Measurements from ENCODE around the gene SDK1. TPM values are rescaled to one million over a fixed set of nuclear protein-coding genes. Genes with fewer than 3 reads are reported as not detected.
"Not testable (repeated sequence)": the region's sequence is repeated elsewhere in the genome, so short reads cannot be mapped to it uniquely, and the experiment has no call there.

SDK1 gene
- polyA plus RNA-seq, 4 donors = 0.27 to 5.0 (median 2.1) TPM; not detected in 1

DNA sequence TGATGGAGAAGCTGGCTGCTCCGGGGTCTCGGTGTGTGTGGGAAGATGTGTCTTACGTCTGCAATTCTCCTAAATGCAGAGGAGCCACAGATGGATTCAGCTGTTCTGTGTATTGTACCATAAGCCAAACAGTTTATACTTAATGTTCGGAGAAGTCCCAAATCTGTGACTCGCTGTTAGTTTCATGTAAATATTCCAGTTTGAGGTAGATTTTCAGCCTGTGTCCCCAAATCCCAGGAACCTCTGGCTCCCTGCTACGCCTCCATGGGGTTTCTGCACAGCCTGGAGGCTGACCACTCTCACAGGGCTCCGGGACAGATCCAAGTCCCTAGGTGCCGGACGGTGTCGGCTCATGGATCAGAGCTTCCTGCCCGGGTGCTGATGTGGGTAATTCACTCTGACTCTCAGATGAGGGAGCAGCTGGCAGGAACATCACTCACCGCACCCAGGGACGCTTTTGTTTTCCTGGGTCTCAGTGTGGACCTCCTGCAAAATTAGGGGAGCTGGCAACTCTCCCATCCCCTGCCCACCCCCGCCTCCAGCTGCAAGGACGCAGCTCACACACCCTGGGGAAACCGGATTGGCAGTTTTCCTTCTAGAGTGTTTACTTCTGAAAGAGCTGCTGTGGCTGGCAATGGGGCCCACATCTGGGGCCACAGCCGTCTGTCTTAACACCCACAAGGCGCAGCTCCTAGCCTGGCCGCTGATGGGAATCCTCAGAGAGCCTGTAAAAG is 960.0 kb downstream of the SDK1 start:
- FAIRE-seq (no peak), DNase-seq (peak in 1 of 2 donors; percentile 37)
- Histone ChIP-seq H3K27me3 (ENCODE audit: control insufficient read depth in 3 of 3, insufficient read depth in 3 of 3, low read length in 3 of 3) (no peaks in the 10 kb centered on the region), H3K9me3 (ENCODE audit: control insufficient read depth in 2 of 2, insufficient read depth in 1 of 2, low read depth in 1 of 2, low read length in 1 of 2) (peaks cover 0 to 5% of the 10 kb centered on the region in 2 donors), H3K27ac (ENCODE audit: low read depth in 1 of 3, low read length in 2 of 3) (peak overlapping the region in 2 of 3 donors; percentile 12 to 26), H3K4me3 (ENCODE audit: low read depth in 1 of 3, low read length in 3 of 3) (no peak overlapping the region), H3K4me1 (ENCODE audit: control insufficient read depth in 3 of 3, insufficient read depth in 2 of 3, low read depth in 1 of 3, low read length in 2 of 3) (no peaks in the 10 kb centered on the region), H3K36me3 (ENCODE audit: control insufficient read depth in 3 of 3, insufficient read depth in 2 of 3, low read depth in 1 of 3, low read length in 3 of 3) (no peaks in the 10 kb centered on the region)
- 49 to 53% (median 52%) methylated on average over 19 of the region's 19 CpGs for WGBS, 3 donors

DNA sequence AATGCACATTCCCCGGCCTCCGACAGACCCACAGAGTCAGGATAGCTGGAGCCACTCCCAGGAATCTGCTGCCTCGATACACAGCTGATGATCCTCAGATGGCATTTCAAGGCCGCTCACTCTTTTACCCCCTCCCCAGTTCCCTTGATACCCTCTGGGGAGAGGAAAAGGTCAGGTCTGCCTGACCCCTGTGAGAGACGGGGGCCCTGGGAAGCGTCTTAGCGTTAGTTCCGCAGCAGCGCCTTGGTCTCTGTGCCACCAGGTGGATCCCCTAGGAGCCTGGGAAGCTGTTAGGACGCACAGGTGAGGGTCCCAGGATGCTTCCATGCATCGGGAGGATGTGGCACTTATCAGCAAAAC is 960.5 kb downstream of the SDK1 start:
- FAIRE-seq = no peak
- peaks cover 0 to 5% of the 10 kb centered on the region in 2 donors for H3K9me3 ChIP-seq (ENCODE audit: control insufficient read depth in 2 of 2, insufficient read depth in 1 of 2, low read depth in 1 of 2, low read length in 1 of 2)
- no peak for DNase-seq
- H3K36me3 ChIP-seq (ENCODE audit: control insufficient read depth in 3 of 3, insufficient read depth in 2 of 3, low read depth in 1 of 3, low read length in 3 of 3) = no peaks in the 10 kb centered on the region
- WGBS, 3 donors = 73 to 80% (median 77%) methylated on average over 11 of the region's 11 CpGs
- H3K27ac ChIP-seq (ENCODE audit: low read depth in 1 of 3, low read length in 2 of 3) = peak overlapping the region in 2 of 3 donors; percentile 26 to 54
- H3K4me3 ChIP-seq (ENCODE audit: low read depth in 1 of 3, low read length in 3 of 3) = no peak overlapping the region
- H3K27me3 ChIP-seq (ENCODE audit: control insufficient read depth in 3 of 3, insufficient read depth in 3 of 3, low read length in 3 of 3) = no peaks in the 10 kb centered on the region
- no peaks in the 10 kb centered on the region for H3K4me1 ChIP-seq (ENCODE audit: control insufficient read depth in 3 of 3, insufficient read depth in 2 of 3, low read depth in 1 of 3, low read length in 2 of 3)

DNA sequence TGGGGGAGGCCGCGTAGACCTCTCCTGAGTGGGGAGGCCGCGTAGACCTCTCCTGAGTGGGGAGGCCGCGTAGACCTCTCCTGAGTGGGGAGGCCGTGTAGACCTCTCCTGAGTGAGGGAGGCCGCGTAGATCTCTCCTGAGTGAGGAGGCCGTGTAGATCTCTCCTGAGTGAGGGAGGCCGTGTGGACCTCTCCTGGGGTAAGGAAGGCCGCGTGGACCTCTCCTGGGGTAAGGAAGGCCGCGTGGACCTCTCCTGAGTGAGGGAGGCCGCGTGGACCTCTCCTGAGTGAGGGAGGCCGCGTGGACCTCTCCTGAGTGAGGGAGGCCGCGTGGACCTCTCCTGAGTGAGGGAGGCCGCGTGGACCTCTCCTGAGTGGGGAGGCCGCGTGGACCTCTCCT is 963.2 kb downstream of the SDK1 start:
- H3K36me3 ChIP-seq (ENCODE audit: control insufficient read depth in 3 of 3, insufficient read depth in 2 of 3, low read depth in 1 of 3, low read length in 3 of 3); H3K9me3 ChIP-seq (ENCODE audit: control insufficient read depth in 2 of 2, insufficient read depth in 1 of 2, low read depth in 1 of 2, low read length in 1 of 2); FAIRE-seq; H3K4me3 ChIP-seq (ENCODE audit: low read depth in 1 of 3, low read length in 3 of 3); DNase-seq; H3K27ac ChIP-seq (ENCODE audit: low read depth in 1 of 3, low read length in 2 of 3); H3K27me3 ChIP-seq (ENCODE audit: control insufficient read depth in 3 of 3, insufficient read depth in 3 of 3, low read length in 3 of 3); H3K4me1 ChIP-seq (ENCODE audit: control insufficient read depth in 3 of 3, insufficient read depth in 2 of 3, low read depth in 1 of 3, low read length in 2 of 3): not testable (repeated sequence)
- 94 to 95% (median 95%) methylated on average over 25 of the region's 25 CpGs for WGBS, 3 donors

DNA sequence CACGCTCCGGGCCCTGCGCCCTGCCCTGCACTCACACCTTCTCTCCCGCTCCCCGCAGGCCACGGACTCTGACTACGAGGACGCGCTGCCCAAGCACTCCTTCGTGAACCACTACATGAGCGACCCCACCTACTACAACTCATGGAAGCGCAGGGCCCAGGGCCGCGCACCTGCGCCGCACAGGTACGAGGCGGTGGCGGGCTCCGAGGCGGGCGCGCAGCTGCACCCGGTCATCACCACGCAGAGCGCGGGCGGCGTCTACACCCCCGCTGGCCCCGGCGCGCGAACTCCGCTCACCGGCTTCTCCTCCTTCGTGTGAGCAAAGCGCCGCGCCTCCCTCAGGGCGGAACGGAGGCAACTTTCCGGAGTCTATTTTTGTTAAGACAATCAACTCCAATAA is 964.0 kb downstream of the SDK1 start:
- peaks cover 0 to 2% (median 0%) of the 10 kb centered on the region in 3 donors for H3K36me3 ChIP-seq (ENCODE audit: control insufficient read depth in 3 of 3, insufficient read depth in 2 of 3, low read depth in 1 of 3, low read length in 3 of 3)
- no peak overlapping the region for H3K27ac ChIP-seq (ENCODE audit: low read depth in 1 of 3, low read length in 2 of 3)
- H3K27me3 ChIP-seq (ENCODE audit: control insufficient read depth in 3 of 3, insufficient read depth in 3 of 3, low read length in 3 of 3) = no peaks in the 10 kb centered on the region
- FAIRE-seq (no peak), DNase-seq (no peak)
- H3K4me3 ChIP-seq (ENCODE audit: low read depth in 1 of 3, low read length in 3 of 3) = no peak overlapping the region
- no peaks in the 10 kb centered on the region for H3K9me3 ChIP-seq (ENCODE audit: control insufficient read depth in 2 of 2, insufficient read depth in 1 of 2, low read depth in 1 of 2, low read length in 1 of 2)
- H3K4me1 ChIP-seq (ENCODE audit: control insufficient read depth in 3 of 3, insufficient read depth in 2 of 3, low read depth in 1 of 3, low read length in 2 of 3) = no peaks in the 10 kb centered on the region
- 57 to 72% (median 60%) methylated on average over 38 to 43 of the region's 43 CpGs for WGBS, 3 donors

DNA sequence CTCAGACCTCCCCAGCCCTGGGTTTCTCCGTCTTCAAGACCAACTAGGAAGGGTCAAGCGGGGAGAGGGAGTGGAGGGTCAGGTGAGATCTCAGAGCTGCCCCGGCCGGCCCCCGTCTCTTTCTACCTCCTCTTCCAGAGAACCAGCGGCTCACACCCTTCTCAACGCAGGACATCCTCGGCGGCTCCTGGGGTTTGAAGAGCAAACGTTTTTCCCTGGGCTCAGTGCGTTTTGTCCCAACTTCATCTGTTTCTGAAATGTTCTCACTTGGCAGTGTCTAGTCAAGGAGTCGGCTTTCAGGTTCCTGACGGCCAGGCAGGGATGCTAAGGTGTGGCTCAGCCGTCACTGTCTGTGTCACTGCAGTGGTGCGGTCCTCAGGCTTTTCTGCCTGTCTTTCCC is 964.6 kb downstream of the SDK1 start:
- no peak for DNase-seq
- peaks cover 0 to 2% (median 0%) of the 10 kb centered on the region in 3 donors for H3K36me3 ChIP-seq (ENCODE audit: control insufficient read depth in 3 of 3, insufficient read depth in 2 of 3, low read depth in 1 of 3, low read length in 3 of 3)
- no peaks in the 10 kb centered on the region for H3K4me1 ChIP-seq (ENCODE audit: control insufficient read depth in 3 of 3, insufficient read depth in 2 of 3, low read depth in 1 of 3, low read length in 2 of 3)
- no peaks in the 10 kb centered on the region for H3K27me3 ChIP-seq (ENCODE audit: control insufficient read depth in 3 of 3, insufficient read depth in 3 of 3, low read length in 3 of 3)
- H3K27ac ChIP-seq (ENCODE audit: low read depth in 1 of 3, low read length in 2 of 3) = no peak overlapping the region
- WGBS, 3 donors = 76 to 78% (median 77%) methylated on average over 15 of the region's 15 CpGs
- no peaks in the 10 kb centered on the region for H3K9me3 ChIP-seq (ENCODE audit: control insufficient read depth in 2 of 2, insufficient read depth in 1 of 2, low read depth in 1 of 2, low read length in 1 of 2)
- no peak overlapping the region for H3K4me3 ChIP-seq (ENCODE audit: low read depth in 1 of 3, low read length in 3 of 3)
- FAIRE-seq = no peak

DNA sequence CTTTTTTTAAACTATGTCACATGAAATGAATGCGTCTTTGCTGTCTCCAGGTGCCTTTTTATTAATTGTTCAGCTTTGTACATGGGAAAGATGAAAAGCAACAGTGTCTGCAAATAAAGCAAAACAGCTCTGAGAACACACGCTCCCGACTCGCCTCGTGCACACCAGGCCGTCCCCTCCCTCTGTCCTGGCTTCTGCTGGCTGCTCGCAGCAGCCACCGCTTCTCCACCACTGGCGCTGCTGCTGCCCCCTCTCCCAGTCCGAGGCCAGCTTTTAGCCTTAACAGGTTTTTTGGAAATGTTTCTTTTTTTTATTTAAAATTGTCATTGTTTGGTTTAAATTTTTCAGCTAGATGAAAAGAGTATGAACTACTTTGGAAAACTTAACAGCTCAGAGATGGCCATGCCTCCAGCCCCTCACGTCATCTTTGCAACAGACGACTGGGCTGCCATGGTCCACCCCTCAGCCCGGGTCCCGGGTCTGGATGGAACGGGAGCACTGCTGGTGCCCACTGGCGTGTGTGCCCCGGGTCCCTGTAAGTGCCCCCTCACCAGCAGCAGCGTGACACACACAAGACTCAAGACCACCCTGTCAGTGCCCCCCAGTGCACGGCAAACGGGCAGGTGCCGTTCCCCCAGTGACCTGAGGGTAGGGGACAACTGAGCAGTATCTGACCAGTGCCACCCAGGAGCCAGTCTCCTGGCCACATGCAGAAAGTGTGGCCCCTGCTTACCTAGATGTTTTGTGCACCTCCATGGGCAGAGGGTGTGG is 965.4 kb downstream of the SDK1 start:
- H3K4me1 ChIP-seq (ENCODE audit: control insufficient read depth in 3 of 3, insufficient read depth in 2 of 3, low read depth in 1 of 3, low read length in 2 of 3) = no peaks in the 10 kb centered on the region
- H3K9me3 ChIP-seq (ENCODE audit: control insufficient read depth in 2 of 2, insufficient read depth in 1 of 2, low read depth in 1 of 2, low read length in 1 of 2) = no peaks in the 10 kb centered on the region
- WGBS, 3 donors = 84 to 89% (median 88%) methylated on average over 21 of the region's 21 CpGs
- no peak overlapping the region for H3K27ac ChIP-seq (ENCODE audit: low read depth in 1 of 3, low read length in 2 of 3)
- no peak overlapping the region for H3K4me3 ChIP-seq (ENCODE audit: low read depth in 1 of 3, low read length in 3 of 3)
- no peaks in the 10 kb centered on the region for H3K27me3 ChIP-seq (ENCODE audit: control insufficient read depth in 3 of 3, insufficient read depth in 3 of 3, low read length in 3 of 3)
- DNase-seq (no peak), FAIRE-seq (no peak)
- peaks cover 0 to 2% (median 0%) of the 10 kb centered on the region in 3 donors for H3K36me3 ChIP-seq (ENCODE audit: control insufficient read depth in 3 of 3, insufficient read depth in 2 of 3, low read depth in 1 of 3, low read length in 3 of 3)

DNA sequence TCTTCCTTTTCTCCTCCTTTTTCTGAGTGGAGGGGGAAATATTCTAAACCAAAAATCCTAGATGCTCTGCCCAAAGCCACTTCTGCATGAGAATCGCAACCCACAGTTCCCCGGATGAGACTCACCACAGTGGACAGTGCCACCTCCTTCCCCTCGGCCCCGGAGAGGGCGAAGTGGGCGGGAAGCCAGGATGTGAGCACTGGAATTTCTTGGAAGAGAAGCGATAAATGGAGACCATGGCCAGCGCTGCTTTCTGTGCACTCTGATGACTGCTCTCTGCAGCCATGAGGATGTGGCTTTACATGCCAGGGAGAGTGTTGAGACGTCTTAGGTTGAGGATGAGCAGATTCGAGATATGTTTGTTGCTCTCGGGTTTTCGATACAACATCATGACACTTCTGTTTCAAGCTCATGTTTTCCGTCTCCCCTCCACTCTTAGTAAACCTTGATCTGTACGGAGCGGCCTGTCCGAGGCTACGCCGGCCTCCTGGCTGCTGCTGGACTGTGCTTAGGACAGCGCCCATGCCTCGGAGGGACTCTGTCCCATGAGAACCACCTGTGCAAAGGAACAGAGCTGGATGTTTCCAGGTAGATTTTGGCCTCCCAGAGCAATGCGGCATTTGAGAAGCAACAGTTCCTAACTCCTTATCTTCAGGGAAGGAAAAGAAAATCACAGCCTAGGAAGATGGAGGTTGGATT is 966.4 kb downstream of the SDK1 start:
- Histone ChIP-seq H3K36me3 (ENCODE audit: control insufficient read depth in 3 of 3, insufficient read depth in 2 of 3, low read depth in 1 of 3, low read length in 3 of 3) (peaks cover 0 to 2% (median 0%) of the 10 kb centered on the region in 3 donors), H3K9me3 (ENCODE audit: control insufficient read depth in 2 of 2, insufficient read depth in 1 of 2, low read depth in 1 of 2, low read length in 1 of 2) (no peaks in the 10 kb centered on the region), H3K4me1 (ENCODE audit: control insufficient read depth in 3 of 3, insufficient read depth in 2 of 3, low read depth in 1 of 3, low read length in 2 of 3) (no peaks in the 10 kb centered on the region), H3K4me3 (ENCODE audit: low read depth in 1 of 3, low read length in 3 of 3) (no peak overlapping the region), H3K27me3 (ENCODE audit: control insufficient read depth in 3 of 3, insufficient read depth in 3 of 3, low read length in 3 of 3) (no peaks in the 10 kb centered on the region), H3K27ac (ENCODE audit: low read depth in 1 of 3, low read length in 2 of 3) (no peak overlapping the region)
- DNase-seq (no peak), FAIRE-seq (no peak)
- 72 to 86% (median 82%) methylated on average over 21 of the region's 21 CpGs for WGBS, 3 donors

All from small intestine (tissue), 7 donors.